Central memory CD4-positive, alpha-beta T cell (primary cell): ENCODE results near the gene KLF16.

Experiments
- DNase-seq: peaks from one replicate; pipeline ENCODE4 v3.0.0; 2022

The KLF16 gene

DNA sequence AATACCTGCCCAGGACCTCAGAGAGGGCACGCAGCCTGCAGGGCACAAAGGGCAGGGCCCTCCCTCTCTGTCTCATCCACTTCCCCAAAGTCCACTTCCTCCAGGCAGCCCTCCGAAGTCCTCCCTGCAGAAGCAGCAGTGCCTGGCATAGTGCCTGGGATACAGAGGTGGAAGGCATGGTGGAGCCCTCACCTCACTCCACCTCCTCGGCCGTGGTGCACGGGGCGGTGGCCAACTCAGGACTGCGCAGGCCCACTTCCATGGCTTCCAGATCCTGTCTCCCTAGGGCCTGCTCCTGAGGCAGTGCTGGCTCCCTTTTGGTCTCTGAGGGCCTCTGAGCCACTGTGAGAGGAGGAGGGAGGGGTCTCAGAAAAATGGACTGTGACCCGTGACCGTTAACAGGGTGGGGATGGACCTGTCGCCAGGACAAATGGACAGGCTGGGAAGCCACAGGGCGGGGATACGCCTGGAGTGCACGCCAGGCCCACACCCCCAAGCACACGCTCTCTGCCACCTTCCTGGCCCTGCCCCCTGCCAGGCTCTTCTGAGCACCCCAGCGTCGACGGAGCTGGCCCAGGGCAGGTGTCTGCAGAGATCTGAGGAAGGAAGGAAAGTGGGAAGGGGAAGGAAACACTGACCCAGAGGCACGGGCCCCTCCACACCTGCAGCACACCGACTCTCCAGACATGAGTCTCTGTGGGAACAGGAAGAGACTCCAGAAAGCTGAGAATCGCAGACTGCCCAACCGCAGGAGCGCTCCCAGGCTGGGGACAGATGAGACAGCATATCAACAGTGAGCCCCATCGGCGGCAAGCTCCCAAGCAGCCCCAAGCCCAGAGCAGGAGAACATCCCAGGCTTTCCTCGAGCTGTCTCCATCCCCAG is 23.5 kb downstream of the KLF16 start:
- no peak for DNase-seq

DNA sequence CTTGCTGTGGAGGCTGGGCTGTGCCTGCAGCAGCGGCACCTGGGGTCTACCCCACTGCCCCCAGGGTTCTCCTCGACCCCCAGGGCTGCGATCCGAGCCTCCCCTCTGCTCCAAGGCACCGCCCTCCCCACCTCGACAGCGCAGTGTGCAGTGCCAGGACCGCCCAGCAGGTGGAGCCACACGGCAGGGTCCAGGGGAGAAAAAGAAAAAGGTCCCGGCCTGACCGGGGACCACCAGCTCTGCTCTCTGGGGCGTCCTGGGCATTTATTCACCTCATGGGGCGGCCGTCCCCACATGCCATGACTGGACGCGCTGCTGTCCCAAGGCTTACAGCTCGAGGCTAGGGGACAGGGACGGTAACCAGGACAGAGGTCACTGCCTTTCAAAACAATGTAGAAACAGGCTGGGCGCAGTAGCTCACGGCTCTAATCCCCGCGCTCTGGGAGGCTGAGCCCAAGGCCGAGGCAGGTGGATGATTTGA is 25.7 kb downstream of the KLF16 start:
- DNase-seq = peak; percentile 33

DNA sequence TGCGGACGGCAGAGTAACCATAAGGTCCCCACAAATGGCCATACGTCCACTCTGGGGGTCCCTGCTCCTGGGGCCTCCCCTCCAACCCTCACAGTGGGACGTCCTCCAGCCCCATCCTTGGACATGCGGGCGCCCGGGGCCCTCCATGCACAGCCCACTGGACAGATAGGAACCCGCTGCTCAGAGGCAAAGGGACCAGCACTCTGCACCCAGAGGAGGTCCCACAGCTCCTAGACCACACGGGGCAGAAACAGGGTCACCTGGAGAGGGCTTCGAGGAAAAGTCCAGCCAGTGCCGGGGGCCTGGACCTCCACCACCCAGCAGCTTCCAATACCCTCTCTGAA is 26.2 kb downstream of the KLF16 start:
- DNase-seq = no peak

- DNase-seq = no peak
Observed at GRCh38 chr19:1836458-1837221, 26.7 kb downstream of the KLF16 start.

GRCh38 chr19:1833540-1833939 is 29.8 kb downstream of the KLF16 start:
- DNase-seq = no peak

DNA sequence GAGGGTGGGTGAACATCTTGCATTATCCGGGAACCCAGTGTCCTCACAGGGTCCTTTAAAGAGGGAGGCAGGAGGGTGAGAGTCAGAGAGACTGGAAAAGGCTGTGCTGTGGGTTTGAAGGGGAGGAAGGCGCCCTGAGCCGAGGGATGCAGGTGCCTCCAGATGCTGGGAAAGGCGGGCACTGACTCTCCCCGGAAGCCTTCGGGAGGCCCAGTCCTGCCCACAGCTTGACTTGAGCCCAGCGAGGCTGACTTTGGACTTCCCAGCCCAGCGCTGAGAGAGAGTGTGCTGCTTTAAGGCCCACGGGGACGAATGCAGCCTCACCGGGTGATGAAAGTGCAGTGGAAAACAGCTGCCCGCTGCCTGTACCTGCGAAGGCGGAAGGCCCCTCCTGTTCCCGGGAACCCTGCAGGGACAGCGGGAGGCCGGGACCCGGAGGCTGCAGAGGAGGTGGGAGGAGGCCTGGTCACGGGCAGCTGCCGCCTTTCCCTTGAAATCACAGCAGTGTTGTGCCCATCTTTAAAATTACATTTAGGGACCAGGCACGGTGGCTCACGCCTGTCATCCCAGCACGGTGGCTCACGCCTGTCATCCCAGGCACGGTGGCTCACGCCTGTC is 31.2 kb downstream of the KLF16 start:
- no peak for DNase-seq

DNA sequence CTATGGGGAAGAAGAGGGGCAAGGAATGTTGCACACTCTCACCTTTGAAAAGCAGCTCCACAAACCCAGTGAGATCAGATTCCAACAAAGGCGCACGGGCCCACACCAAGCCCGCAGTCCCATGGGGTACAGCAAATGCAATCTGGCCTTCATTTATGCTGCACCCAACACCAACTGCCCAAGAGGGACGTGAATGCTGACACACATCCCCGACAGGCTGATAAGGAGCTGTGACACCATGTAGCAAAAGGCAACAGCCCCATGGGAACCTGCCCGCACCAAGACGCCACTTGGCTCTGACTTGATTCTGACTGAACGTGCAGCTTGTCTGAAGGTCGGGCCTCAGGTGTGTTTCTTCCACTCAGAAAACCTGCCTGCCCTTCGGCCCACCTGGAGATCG is 32.4 kb downstream of the KLF16 start:
- no peak for DNase-seq

- DNase-seq = no peak
Observed at GRCh38 chr19:1830568-1830967, 32.8 kb downstream of the KLF16 start.

- no peak for DNase-seq
Observed at GRCh38 chr19:1829958-1830357, 33.4 kb downstream of the KLF16 start.

DNA sequence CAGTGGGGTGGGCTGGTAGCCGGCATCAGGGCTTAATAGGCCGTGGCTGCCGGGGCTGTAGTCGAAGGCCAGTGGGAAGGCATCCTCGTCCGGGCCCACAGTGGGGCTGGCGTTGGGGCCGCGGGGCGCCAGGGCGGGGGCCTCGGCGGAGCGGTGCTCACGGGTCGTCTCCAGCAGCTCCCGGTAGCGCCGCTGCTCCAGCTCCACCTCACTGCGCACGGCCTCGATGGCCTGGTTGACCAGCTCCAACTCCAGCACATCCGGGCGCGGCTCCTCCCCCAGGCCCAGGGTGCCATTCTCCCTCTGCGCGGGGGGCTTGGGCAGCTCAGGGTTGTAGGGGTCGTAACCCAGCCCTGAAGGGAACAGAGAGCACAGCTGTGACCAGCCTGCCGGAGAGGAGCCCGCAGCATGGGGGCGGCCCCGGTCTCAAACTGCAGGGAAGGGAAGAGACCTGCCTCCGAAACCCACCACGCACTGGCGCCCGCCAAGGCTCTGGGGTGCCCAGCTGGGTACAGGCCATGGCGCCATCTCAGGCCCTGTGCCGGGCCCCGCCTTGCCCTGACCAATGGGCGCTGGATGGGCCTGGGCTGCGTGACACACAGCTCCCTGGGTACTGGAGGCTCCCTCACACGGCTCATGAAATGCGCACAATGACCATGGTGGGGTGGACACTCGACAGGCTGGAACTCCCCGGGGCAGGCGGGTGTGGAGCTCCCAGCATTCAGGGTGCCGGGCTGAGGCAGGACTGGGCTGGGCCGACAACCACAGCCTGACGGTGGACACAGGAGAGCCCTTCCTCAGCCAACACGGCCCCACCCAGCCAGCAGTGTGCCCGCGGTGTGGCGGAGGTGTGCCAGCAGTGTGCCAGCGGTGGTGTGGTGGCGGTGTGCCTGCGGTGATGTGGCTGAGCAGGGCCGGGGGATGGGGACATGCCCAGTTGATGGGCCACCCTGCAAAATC is 34.8 kb downstream of the KLF16 start:
- DNase-seq = no peak

DNA sequence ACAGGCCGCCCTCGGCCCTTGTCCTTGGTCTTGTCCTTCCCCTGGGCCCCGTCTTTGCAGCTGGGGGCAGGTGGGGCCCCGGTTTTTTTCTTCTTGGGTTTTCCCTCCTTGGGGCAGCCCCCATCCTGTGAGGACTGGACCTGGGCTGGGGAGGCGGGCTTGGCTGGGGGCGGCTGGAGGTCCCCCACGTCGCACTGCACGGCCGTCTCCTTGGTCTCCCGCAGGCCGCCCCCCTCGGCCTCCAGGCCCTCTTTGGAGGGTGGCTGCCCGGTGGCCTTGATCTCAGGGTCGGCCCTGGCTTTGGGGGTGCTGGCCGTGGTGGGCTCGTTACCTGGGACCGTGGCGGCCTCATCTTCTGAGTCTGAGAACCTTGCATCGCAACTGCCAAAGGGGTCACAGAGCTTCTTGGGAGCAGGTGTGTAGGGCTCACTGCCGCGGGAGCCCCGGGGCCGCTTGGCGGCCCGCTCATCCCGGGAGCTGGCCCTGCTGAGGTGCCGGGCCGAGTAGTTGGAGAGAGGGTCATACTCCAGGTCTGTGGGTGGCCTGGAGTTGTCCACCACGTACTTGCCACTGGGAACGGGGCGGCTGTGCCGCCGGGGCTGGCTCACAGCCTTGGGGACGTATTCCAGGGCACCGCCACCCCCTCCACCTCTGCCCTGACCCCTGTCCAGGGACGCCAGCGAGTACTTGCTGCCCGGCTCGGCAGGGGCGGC is 35.7 kb downstream of the KLF16 start:
- no peak for DNase-seq

DNA sequence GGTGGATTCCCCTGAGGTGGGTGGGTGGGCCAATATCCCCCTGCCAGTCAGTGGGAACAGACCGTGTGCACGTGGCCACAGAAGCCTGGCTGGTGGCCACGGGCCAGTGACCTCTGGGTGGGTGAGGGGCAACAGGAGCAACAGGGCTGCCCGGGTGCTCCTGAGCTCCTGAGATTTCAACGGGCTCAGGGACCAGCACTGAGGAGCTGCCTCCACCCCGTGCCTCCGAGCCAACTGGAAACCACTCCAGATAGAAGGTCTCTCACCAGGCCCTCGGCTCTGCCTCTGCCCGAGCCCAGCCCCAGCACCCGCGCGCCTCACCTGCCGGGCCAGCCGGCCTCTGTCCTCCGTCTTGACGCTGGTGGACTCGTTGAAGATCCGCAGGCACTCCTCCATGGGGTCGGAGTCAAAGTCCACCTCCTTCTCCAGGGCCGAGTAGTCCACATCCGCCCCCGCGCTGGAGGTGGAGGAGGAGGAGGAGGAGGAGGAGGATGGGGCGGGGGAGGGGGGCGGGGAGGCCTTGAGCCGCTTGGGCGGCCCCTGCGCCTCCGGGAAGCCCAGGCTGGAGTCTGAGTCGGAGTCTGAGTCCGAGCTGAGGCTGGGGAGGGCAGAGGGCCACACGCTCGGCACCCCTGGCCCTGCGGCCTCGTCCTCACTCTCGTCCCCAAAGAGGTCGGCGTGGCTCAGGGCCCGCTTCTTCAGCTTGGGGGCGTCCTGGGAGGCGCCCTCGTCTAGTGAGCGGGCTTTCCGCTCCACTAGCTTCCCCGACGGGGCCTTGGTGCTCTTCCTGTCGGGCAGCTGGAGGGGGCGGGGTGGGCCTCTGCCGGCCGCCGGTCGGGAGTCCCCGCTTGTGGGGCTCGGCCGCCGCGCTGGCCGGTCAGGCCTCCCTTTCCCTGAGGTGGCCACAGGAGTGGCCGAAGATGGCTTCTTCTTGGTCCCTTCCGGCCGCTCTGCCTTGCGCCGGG is 36.5 kb downstream of the KLF16 start:
- DNase-seq = no peak

DNA sequence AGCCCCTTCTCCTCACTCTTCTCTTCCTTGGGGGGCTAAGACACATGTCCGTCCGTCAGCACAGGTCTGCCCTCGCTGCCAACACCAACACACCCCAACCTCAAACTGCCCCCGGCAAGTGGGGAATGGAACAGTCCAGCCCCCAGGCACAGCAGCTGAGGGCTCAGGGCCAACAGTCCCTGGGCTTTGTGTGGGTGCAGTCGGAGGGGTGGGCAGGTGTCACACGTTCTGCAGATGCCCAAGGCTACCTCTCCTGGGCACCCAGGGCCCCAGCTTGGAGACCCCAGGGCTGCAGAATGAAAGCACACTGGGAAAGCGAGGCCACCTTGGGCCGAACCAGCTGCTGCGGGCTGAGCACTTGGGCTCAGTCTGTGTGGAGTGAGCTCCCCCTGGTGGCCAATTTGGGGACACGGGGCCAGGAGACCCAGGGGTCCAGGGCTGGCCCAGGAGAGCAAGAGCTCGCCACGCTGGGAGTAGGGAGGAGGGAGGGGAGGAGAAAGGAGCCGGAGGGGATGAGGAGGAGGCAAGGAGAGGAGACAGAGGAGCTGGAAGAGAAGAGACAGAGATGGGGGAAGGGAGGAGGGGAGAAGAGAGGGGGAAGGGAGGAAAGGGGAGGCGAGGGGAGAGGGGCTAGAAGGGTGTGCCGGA is 37.3 kb downstream of the KLF16 start:
- peak; percentile 65 for DNase-seq

DNA sequence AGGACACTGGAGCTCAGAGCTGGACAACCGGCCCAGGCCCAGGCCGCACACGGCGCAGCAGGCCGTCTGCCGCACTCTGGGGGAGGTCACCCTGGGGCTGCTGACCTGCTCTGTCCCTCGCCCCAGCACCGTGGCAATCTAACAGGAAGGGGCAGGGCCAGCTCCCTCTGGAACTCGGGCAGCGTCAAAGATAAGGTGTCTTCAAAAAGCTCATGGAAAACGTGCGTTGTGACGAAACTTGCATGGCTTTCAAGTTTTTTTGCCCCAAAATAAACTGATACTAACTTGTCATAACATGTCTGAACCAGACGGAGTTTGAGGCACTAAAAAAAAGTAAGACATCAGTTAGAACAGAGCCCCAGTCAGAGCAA is 39.1 kb downstream of the KLF16 start:
- DNase-seq = no peak

GRCh38 chr19:1823539-1824251 is 39.7 kb downstream of the KLF16 start:
- no peak for DNase-seq

DNA sequence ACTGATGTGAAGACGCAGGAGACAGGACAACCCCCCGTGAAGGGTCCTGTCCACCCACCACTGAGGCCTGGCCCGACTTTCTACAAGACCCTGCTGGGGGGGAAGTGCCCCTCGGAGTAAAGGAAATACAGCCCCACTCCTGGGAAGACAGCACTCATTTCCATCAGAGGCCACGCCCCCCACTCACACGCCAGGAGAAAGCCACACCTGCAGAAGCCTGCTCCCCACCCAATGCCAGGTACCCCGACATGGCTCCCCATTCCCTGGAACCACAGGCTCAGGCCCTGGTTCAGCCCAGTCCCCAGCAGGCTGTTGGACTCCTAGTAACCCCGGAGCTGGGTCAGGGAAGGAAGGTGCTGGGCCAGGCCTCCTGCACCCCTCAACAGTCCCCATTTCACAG is 40.4 kb downstream of the KLF16 start:
- no peak for DNase-seq

DNA sequence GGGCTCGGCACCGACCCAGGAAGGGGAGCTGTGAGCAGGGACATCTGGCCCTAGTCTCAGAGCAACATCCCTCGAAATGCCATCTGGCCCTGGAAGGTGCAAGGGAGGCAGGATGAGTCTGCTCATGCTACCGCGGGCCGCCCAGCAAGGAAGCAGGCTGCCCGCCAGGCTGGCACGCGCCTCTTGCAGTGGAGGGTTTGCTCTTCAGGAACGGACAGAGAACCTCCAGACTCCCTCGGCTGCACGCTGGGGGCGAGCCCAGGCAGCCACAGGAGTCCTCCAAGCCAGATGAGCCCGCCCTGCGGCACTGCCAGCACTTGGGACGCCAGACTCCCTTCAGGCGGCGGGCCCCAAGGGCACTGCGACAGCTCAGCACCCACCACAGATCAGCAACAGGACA is 41.2 kb downstream of the KLF16 start:
- no peak for DNase-seq

GRCh38 chr19:1819341-1820255 is 43.8 kb downstream of the KLF16 start:
- DNase-seq = no peak
